ENCODE measurements around the gene SLC25A13. TPM values are rescaled to one million over a fixed set of nuclear protein-coding genes. Genes with fewer than 3 reads are reported as not detected.

SLC25A13 gene
- total and polyA plus RNA-seq, 2 of the 8 experiments (the other 6 are each of a cell fraction or from before 2014, with no cell fraction given): 30.8 to 85.4 TPM

DNA sequence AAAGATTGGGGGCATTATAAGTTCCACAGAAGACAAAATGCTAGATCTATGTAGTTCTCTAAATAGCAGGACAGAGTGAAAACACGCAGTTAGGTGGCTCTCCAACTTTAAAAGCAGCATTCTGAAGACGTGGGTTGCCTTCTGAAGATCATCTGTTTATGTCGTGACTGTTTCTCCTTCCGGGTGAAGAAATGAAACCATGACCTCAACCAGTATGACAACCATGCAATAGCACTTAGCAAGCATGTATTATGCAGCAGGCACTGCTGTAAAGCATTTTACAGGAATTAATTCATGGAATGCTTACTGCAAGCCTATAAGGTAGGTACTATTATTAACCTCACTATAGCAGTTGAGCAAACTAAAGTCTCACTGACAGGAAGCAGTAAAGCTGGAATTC is 125.2 kb downstream of the SLC25A13 start (continued):
- TF ChIP-seq NANOG (IDR thresholded peaks at IDR 0.05; ENCODE audit: insufficient read depth, low read depth, low read length, poor library complexity, severe bottlenecking) (no peak), NRF1 (IDR thresholded peaks at IDR 0.05; ENCODE audit: low read depth, low read length) (no peak), RNF2 (IDR thresholded peaks at IDR 0.05; ENCODE audit: borderline replicate concordance, low read depth, low read length, missing control alignments, poor library complexity, severe bottlenecking) (no peak), FOSL1 (IDR thresholded peaks at IDR 0.05; ENCODE audit: insufficient read depth, low read depth, low read length) (no peak), SIN3A (conservative IDR thresholded peaks at IDR 0.05 in 1 of 2, IDR thresholded peaks at IDR 0.05 in 1 of 2; ENCODE audit: low read depth in 1 of 2, low read length in 2 of 2) (no peak)
- TF ChIP-seq, protein P1, sequence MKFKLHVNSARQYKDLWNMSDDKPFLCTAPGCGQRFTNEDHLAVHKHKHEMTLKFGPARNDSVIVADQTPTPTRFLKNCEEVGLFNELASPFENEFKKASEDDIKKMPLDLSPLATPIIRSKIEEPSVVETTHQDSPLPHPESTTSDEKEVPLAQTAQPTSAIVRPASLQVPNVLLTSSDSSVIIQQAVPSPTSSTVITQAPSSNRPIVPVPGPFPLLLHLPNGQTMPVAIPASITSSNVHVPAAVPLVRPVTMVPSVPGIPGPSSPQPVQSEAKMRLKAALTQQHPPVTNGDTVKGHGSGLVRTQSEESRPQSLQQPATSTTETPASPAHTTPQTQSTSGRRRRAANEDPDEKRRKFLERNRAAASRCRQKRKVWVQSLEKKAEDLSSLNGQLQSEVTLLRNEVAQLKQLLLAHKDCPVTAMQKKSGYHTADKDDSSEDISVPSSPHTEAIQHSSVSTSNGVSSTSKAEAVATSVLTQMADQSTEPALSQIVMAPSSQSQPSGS (IDR thresholded peaks at IDR 0.05; ENCODE audit: low read length): no peak

Measured in H1 (cell line).